HG03108 (cell line): ENCODE data around the gene INTS15.

ENCODE experiments used
- ATAC-seq: cut with Tn5 transposase; IDR thresholded peaks from one replicate; pipeline ENCODE4 v1.9.1; 2021; ENCODE audit warnings: moderate library complexity; ENCODE audit not compliant: unreplicated experiment

Gene INTS15

DNA sequence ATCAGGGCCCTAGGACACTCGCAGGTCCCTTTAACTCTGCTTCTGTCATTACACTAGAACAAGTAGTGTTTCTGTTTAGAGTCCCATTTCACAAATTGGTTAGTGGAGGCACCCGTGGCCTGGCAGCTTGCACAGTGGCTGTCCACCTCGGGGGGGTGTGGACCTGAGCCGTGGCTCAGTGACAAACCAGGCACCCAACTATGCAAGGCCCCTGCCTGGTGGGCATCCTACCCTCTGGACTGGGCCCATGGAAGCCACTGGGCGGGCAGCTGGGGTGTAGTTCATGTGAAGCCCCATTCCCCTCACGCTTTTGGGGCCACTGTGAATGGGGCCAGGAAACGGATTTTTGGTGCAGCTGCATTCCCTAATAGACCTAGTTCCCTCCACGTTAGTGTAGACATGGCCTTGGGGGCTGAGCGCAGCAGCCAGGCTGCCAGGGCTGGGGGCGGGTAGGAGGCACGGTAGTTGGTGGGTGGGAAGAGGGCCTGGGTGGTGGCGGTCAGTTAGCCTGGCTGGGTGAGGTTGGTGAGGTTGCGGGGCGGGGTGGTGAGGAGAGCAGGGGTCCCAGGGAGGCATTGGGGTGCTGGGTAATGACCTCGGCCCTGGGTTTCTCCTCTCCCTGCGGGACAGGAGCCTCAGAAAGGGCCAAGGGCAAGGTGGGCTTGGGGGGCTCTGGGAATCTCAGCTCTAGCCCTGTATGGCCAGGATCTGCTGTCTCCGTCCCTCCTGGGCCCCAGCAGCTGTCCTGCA, 66.0 kb downstream of the INTS15 start:
- no peak for ATAC-seq

DNA sequence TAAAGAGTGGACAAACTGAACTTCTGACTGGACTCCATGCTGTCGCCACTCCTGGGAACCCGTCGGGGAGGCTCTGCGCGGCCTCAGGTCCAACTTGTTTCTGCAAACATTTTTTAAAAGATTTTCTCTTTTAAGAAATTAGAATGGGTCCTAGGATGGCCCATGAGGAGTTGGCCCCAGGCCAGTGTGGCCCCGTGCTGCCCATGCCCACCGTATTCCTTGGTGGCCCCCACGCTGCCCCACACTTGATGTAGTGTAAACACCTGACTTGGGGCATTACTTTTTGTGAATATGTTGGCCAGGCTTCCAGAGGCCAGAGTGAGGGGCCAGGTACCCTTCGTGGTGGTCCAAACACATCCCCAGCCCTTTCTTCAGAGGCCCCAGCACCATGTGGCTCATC, 66.6 kb downstream of the INTS15 start:
- ATAC-seq, result no peak
